WTC11 (cell line): ENCODE results near the gene SMOC2. TPM values are rescaled to one million over a fixed set of nuclear protein-coding genes. Genes with fewer than 3 reads are reported as not detected.

ENCODE experiments used
- ATAC-seq: fragments of 200-7000 bp; cut with Tn5 transposase; 2 replicates; pipeline ENCODE4 v1.10.0; 2021; ENCODE audit warnings: mild to moderate bottlenecking, moderate library complexity
- CTCF ChIA-PET: fragments of 300-600 bp; sonication (Branson Sonifier 250); formaldehyde crosslinking; loops from one replicate; lab custom pipeline; 2021; ENCODE audit warnings: antibody characterized with exemption; lab: Charles Lee
- POLR2A ChIA-PET: fragments of 350-600 bp; sonication (Branson Sonifier 250); formaldehyde crosslinking; loops from one replicate; lab custom pipeline; 2021; ENCODE audit warnings: antibody characterized with exemption; lab: Charles Lee
- DNase-seq: peaks from one replicate; pipeline ENCODE4 v3.0.0; 2021; ENCODE audit warnings: low spot score
- H3K27ac Mint-ChIP-seq: 2 replicates; pipeline ENCODE4 v1.8.0; 2021; ENCODE audit warnings: mixed read lengths
- H3K27me3 Mint-ChIP-seq: 2 replicates; pipeline ENCODE4 v1.8.0; 2021; ENCODE audit warnings: low read depth, mild to moderate bottlenecking, moderate library complexity, mixed read lengths
- H3K36me3 Mint-ChIP-seq: 2 replicates; pipeline ENCODE4 v1.8.0; 2021; ENCODE audit warnings: mixed read lengths
- H3K4me1 Mint-ChIP-seq: 2 replicates; pipeline ENCODE4 v1.8.0; 2022; ENCODE audit warnings: mixed read lengths
- H3K4me3 Mint-ChIP-seq: 2 replicates; pipeline ENCODE4 v1.8.0; 2021; ENCODE audit warnings: mild to moderate bottlenecking, moderate library complexity, mixed read lengths
- H3K9me3 Mint-ChIP-seq: 2 replicates; pipeline ENCODE4 v1.8.0; 2021; ENCODE audit warnings: mixed read lengths
- AFF4 ChIP-seq: sonication (generic); formaldehyde crosslinking; IDR thresholded peaks from 2 replicates; pipeline ENCODE4 v1.8.1; 2023; ENCODE audit warnings: mild to moderate bottlenecking, missing genetic modification reagents, borderline replicate concordance
- ATF2 ChIP-seq: sonication (generic); formaldehyde crosslinking; IDR thresholded peaks from 2 replicates; pipeline ENCODE4 v1.8.1; 2022; ENCODE audit warnings: low read depth, missing genetic modification reagents, borderline replicate concordance
- CTCF ChIP-seq: fragments of 200-600 bp; IDR thresholded peaks from 2 replicates; pipeline ENCODE4 v1.8.0; 2022; ENCODE audit warnings: antibody characterized with exemption
- FOXP4 ChIP-seq: sonication (generic); formaldehyde crosslinking; IDR thresholded peaks from 2 replicates; pipeline ENCODE4 v1.8.0; 2022; ENCODE audit warnings: mild to moderate bottlenecking, missing genetic modification reagents
- GRHL2 ChIP-seq: fragments of 250-450 bp; sonication (Bioruptor Pico); IDR thresholded peaks from 2 replicates; pipeline ENCODE4 v1.8.0; 2022; ENCODE audit warnings: mild to moderate bottlenecking, moderate library complexity; ENCODE audit not compliant: insufficient replicate concordance, severe bottlenecking
- JUN ChIP-seq: sonication (generic); formaldehyde crosslinking; IDR thresholded peaks from 2 replicates; pipeline ENCODE4 v1.8.0; 2023; ENCODE audit warnings: mild to moderate bottlenecking, missing genetic modification reagents
- OVOL2 ChIP-seq: fragments of 250-450 bp; sonication (Bioruptor Pico); IDR thresholded peaks from 2 replicates; pipeline ENCODE4 v1.9.0; 2021; ENCODE audit warnings: mild to moderate bottlenecking, borderline replicate concordance
- RORB ChIP-seq: fragments of 250-450 bp; sonication (Bioruptor Pico); IDR thresholded peaks from 2 replicates; pipeline ENCODE4 v1.9.0; 2021; ENCODE audit warnings: mild to moderate bottlenecking
- SMAD4 ChIP-seq: sonication (generic); formaldehyde crosslinking; IDR thresholded peaks from 2 replicates; pipeline ENCODE4 v1.8.0; 2022; ENCODE audit warnings: mild to moderate bottlenecking, missing genetic modification reagents
- TCF7 ChIP-seq: sonication (generic); formaldehyde crosslinking; IDR thresholded peaks from 2 replicates; pipeline ENCODE4 v1.8.0; 2022; ENCODE audit warnings: mild to moderate bottlenecking, low read depth, missing genetic modification reagents, moderate library complexity
- ZNF396 ChIP-seq: fragments of 250-450 bp; sonication (Bioruptor Pico); IDR thresholded peaks from 2 replicates; pipeline ENCODE4 v1.8.0; 2021; ENCODE audit warnings: mild to moderate bottlenecking, moderate library complexity, borderline replicate concordance
- ZNF425 ChIP-seq: fragments of 250-450 bp; sonication (Bioruptor Pico); conservative IDR thresholded peaks from 2 replicates; pipeline ENCODE4 v1.9.0; 2021; ENCODE audit warnings: mild to moderate bottlenecking
- ZNF671 ChIP-seq: fragments of 250-450 bp; sonication (Bioruptor Pico); IDR thresholded peaks from 2 replicates; pipeline ENCODE4 v1.8.0; 2021; ENCODE audit warnings: mild to moderate bottlenecking
- total RNA-seq: library from RNA; stranded (reverse); gene quantifications from 3 replicates; pipeline ENCODE4 v1.2.3, GENCODE V29; 2021
- TF ChIP-seq, protein P1 (sequence below): sonication (generic); formaldehyde crosslinking; IDR thresholded peaks from 2 replicates; pipeline ENCODE4 v1.8.0; 2023; ENCODE audit warnings: missing genetic modification reagents
- TF ChIP-seq, protein P2 (sequence below): sonication (generic); formaldehyde crosslinking; conservative IDR thresholded peaks from 2 replicates; pipeline ENCODE4 v1.8.1; 2023; ENCODE audit warnings: mild to moderate bottlenecking, low read depth, missing genetic modification reagents, moderate library complexity
- TF ChIP-seq, protein P3 (sequence below): sonication (generic); formaldehyde crosslinking; IDR thresholded peaks from 2 replicates; pipeline ENCODE4 v1.8.0; 2022; ENCODE audit warnings: mild to moderate bottlenecking, missing genetic modification reagents
- TF ChIP-seq, protein P4 (sequence below): sonication (generic); formaldehyde crosslinking; IDR thresholded peaks from 2 replicates; pipeline ENCODE4 v1.8.1; 2023; ENCODE audit warnings: mild to moderate bottlenecking, moderate library complexity, missing genetic modification reagents

The SMOC2 gene
- total RNA-seq, 1 experiment from 2014 or later: 3.9 TPM

DNA sequence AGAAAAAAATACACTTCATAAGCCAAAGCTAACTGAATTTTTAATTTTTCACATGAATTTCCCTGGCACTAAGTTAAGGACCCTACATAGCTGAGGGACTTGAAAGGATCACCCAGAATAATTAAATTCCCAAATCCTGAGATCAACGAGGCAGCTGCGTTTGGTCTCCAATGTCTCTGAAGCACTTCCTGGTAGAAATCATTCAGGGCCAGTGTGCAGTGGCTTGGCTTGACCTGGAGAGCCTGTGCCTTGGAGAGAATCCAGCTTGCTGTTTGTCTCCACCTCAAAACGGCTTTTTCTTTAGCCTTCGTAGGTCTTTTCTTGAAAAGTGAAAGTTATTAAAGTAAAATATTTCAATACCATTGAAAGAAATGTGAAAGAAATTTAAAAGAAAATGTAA is 92.4 kb downstream of the SMOC2 start (continued):
- TF ChIP-seq AFF4 (CRISPR knock-in tag): no peak
- TF ChIP-seq ZNF396: no peak
- TF ChIP-seq, protein P1, sequence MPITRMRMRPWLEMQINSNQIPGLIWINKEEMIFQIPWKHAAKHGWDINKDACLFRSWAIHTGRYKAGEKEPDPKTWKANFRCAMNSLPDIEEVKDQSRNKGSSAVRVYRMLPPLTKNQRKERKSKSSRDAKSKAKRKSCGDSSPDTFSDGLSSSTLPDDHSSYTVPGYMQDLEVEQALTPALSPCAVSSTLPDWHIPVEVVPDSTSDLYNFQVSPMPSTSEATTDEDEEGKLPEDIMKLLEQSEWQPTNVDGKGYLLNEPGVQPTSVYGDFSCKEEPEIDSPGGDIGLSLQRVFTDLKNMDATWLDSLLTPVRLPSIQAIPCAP (CRISPR knock-in tag): no peak
- no peak for TF ChIP-seq ZNF425 (CRISPR knock-in tag)
- TF ChIP-seq SMAD4 (CRISPR knock-in tag): no peak
- TF ChIP-seq, protein P2, sequence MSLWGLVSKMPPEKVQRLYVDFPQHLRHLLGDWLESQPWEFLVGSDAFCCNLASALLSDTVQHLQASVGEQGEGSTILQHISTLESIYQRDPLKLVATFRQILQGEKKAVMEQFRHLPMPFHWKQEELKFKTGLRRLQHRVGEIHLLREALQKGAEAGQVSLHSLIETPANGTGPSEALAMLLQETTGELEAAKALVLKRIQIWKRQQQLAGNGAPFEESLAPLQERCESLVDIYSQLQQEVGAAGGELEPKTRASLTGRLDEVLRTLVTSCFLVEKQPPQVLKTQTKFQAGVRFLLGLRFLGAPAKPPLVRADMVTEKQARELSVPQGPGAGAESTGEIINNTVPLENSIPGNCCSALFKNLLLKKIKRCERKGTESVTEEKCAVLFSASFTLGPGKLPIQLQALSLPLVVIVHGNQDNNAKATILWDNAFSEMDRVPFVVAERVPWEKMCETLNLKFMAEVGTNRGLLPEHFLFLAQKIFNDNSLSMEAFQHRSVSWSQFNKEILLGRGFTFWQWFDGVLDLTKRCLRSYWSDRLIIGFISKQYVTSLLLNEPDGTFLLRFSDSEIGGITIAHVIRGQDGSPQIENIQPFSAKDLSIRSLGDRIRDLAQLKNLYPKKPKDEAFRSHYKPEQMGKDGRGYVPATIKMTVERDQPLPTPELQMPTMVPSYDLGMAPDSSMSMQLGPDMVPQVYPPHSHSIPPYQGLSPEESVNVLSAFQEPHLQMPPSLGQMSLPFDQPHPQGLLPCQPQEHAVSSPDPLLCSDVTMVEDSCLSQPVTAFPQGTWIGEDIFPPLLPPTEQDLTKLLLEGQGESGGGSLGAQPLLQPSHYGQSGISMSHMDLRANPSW: no peak
- no peak for TF ChIP-seq TCF7 (CRISPR knock-in tag)
- TF ChIP-seq FOXP4 (CRISPR knock-in tag): no peak
- no peak for TF ChIP-seq JUN (CRISPR knock-in tag)

- Mint-ChIP-seq H3K27me3 (no peaks in the 10 kb centered on the region), H3K4me1 (peaks cover 5% of the 10 kb centered on the region; the same call in 1 of the 2 replicates), H3K36me3 (no peaks in the 10 kb centered on the region), H3K4me3 (no peak overlapping the region), H3K9me3 (no peaks in the 10 kb centered on the region), H3K27ac (no peak overlapping the region)
- CTCF ChIA-PET: no interaction called here
- POLR2A ChIA-PET: no interaction called here
- DNase-seq (no peak), ATAC-seq (no peak)
- no peak for TF ChIP-seq OVOL2 (CRISPR knock-in tag)
- TF ChIP-seq GRHL2 (CRISPR knock-in tag): no peak
- no peak for TF ChIP-seq RORB (CRISPR knock-in tag)
- TF ChIP-seq ATF2 (CRISPR knock-in tag): no peak
- no peak for TF ChIP-seq ZNF671 (CRISPR knock-in tag)
- TF ChIP-seq CTCF: no peak
- TF ChIP-seq, protein P3, sequence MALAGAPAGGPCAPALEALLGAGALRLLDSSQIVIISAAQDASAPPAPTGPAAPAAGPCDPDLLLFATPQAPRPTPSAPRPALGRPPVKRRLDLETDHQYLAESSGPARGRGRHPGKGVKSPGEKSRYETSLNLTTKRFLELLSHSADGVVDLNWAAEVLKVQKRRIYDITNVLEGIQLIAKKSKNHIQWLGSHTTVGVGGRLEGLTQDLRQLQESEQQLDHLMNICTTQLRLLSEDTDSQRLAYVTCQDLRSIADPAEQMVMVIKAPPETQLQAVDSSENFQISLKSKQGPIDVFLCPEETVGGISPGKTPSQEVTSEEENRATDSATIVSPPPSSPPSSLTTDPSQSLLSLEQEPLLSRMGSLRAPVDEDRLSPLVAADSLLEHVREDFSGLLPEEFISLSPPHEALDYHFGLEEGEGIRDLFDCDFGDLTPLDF: no peak
- TF ChIP-seq, protein P4, sequence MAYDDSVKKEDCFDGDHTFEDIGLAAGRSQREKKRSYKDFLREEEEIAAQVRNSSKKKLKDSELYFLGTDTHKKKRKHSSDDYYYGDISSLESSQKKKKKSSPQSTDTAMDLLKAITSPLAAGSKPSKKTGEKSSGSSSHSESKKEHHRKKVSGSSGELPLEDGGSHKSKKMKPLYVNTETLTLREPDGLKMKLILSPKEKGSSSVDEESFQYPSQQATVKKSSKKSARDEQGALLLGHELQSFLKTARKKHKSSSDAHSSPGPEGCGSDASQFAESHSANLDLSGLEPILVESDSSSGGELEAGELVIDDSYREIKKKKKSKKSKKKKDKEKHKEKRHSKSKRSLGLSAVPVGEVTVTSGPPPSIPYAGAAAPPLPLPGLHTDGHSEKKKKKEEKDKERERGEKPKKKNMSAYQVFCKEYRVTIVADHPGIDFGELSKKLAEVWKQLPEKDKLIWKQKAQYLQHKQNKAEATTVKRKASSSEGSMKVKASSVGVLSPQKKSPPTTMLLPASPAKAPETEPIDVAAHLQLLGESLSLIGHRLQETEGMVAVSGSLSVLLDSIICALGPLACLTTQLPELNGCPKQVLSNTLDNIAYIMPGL (CRISPR knock-in tag): no peak
Measured at GRCh38 chr6:168534265-168534664, 93.3 kb downstream of the SMOC2 start.
